ENCODE results near the gene KL. TPM values are rescaled to one million over a fixed set of nuclear protein-coding genes. Genes with fewer than 3 reads are reported as not detected.

Gene KL
- polyA plus RNA-seq (ENCODE audit: insufficient read length) = 2.6 TPM

DNA sequence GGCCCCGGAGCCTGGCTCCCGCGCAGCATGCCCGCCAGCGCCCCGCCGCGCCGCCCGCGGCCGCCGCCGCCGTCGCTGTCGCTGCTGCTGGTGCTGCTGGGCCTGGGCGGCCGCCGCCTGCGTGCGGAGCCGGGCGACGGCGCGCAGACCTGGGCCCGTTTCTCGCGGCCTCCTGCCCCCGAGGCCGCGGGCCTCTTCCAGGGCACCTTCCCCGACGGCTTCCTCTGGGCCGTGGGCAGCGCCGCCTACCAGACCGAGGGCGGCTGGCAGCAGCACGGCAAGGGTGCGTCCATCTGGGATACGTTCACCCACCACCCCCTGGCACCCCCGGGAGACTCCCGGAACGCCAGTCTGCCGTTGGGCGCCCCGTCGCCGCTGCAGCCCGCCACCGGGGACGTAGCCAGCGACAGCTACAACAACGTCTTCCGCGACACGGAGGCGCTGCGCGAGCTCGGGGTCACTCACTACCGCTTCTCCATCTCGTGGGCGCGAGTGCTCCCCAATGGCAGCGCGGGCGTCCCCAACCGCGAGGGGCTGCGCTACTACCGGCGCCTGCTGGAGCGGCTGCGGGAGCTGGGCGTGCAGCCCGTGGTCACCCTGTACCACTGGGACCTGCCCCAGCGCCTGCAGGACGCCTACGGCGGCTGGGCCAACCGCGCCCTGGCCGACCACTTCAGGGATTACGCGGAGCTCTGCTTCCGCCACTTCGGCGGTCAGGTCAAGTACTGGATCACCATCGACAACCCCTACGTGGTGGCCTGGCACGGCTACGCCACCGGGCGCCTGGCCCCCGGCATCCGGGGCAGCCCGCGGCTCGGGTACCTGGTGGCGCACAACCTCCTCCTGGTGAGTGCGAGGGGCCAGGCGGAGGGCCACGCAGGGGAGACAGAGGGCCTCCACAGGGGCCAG is at the start of gene KL:
Gene KL, plus strand, starts transcription at position 10 of the 909 bp plus-strand sequence. Its CDS starts 18 bp downstream, at position 28.
- peak; percentile 53 for DNase-seq

DNA sequence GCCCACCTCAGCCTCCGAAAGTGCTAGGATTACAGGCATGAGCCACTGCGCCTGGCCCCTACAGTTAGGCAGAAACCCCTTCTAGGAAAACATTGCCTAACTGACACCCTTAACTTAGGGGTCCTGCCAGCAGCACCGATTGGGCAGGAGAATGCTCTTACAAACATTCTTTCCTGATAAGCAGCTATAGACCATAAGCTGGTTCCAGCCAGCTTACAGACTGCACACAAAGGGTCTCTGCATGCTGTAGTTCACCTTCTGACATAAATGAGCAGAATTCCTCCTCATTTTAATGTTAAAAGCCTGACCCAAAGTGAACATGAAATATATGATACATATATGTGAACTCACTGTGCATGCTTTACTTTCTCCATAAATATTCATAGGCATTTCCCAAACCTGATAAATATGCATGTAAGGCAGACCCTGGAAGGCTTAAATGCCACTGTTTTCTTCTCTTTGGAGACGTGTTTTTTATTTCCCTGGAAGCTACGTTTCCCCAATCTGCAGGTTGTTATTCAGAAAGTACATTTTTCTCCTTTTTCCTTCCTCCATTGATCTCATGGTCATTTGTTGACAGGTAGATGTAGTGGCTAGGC is 48.5 kb upstream of the KL start:
- no peak for DNase-seq

DNA sequence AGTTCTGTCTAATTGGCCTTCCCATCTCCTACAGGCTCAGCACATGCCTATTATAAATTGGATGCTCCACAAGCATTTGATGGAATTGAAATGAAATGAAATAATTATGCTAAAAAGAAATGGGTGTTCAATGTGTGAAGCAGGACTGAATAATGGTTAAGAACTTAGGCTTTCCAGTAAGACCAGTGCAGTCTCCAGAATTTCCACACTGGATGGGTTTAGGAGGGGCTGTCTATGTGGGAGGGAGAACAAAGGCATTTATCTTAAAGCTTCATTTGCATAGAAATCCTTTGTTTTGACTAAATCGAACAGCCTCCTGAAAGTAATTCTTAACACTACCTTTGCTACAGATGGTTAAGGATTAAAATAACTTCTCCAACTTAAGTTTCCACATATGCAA is 47.9 kb upstream of the KL start:
- DNase-seq = no peak

DNA sequence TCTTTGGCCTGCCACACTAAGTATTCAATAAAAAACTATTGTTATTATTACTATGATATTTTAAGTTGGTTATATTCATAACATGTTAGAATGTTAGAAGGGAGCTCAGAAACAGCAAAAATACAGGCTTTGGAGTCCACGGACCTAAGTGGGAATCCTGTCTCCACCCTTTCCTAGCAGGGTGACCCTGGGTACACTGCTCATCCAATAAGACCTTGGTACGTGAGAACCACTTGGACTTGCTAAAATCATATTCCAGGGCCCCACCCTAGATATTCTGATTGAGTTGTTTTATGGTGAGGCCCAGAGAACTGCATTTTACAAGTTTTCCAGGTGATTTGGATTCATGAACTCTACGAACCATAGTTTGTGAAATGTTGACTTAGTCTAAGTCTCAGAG is 47.4 kb upstream of the KL start:
- DNase-seq = no peak

DNA sequence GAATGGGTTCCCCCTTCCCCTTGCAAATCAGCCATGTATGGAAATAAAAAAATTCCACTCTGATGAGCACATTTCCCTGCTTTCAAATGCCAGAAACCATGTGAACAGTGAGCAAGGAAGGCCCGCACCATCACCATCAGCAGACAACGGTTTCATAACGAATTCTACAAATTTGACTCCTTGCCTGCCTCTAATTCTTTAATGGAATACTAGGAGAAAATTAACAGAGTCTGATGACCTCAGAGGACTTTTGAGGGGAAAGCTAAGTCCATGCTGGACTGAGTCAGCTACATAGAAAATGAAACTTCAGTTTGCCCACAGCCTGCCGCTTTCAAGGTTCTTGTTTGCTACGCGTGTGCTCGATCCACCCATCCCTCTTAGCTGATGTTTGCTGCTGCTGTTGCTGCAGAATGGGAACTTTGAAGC is 46.7 kb upstream of the KL start:
- DNase-seq = peak; percentile 55

DNA sequence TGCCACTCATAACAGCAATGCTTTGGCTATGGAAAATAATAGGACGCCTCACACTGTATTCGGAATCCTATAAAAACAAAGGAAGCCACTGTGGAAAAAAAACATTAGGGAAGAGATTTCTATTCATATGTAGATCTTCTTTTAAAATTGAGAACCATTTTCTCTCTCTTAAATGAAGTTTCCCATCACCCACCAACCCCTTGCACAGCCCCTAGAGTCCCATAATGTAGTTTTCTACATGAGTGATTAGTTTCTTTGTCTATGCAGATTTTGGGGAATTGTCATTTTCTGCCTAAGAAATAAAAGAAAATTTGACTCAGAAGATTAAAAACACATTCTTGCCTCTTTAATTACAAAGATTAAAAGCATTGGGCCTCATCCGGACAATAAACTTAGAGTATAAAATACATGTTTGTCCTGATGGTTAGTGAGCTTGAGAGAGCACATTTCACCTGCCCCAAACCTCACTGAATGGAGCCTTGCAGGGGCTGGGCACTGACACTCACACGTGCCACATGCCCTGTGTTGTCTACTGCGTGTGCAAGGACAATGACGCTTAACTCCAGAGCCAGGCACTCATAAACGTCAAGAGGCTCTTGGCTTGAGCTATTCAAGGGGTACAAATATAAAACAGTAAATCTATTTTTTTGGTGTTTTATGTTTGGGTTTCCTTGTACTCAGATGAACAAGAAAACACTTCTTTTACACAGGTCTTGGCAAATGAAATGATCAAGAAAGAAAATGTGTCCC is 40.0 kb upstream of the KL start:
- no peak for DNase-seq

DNA sequence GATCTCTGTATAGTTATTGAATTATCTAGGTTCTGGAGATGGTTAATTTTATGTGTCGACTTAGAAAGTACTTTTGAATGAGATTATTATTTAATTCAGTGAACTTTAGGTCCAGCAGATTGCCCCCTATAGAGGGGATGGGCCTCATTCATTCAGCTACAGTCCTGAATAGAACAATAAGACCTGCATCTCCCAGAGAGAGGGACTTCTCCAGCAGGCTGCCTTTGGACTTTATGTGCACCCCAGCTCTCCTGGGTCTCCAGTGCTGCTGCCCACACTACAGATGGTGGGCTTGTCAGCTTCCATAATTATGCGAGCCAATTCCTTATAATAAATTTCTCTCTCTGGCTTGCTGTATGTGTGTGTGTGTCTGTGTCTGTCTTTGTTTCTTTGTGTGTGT is 39.3 kb upstream of the KL start:
- no peak for DNase-seq

DNA sequence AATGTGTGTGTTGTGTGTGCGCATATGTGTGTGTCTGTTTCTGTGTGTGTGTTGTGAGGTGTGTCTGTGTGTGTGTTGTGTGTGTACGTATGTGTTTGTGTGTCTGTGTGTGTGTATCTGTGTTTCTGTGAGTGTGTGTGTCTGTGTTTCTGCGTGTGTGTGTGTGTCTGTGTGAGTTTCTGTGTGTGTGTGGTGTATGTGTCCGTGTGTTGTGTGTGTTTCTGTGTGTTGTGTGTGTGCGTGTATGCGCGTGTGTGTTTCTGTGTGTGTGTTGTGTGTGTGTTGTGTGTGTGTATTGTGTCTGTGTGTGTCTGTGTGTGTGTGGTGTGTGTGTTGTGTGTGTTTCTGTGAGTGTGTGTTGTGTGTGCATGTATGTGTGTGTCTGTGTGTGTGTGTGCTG is 38.9 kb upstream of the KL start:
- DNase-seq = no peak

DNA sequence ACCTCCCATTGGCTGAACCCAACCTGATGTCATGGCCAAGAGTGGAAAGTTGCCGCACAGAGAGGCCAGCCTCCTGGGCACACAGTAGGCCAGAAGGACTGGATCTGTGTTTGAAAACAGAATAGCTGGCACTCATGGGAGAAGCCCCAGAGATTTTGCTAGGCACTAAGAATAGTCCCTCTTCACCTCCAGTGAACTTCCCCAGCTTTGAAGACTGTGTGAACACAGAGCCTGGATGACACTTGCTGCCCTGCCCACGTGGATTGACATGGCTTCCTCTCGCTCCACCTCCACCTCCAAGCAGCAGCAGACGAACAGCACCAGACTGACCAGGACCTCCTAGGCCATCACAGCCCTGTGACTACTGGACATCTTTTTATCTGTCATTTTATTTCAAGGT is 37.9 kb upstream of the KL start:
- no peak for DNase-seq

DNA sequence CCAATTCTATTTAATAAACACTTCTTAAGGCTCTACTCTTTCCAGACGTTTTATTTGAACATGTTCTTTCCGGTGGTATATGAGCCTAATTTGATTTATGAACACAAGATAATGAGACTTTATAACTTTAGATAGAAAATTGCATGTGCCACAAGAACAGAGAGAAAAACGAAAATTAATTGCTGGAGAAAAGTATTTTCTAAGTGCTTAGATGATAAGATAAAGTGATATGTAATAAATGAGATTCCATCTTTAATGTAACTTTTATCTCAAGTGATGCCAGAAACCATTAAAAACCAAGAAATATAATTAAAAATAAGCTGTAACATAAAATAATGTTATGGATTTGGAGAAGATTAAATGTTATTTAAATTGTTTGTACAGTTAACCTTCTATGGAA is 33.2 kb upstream of the KL start:
- no peak for DNase-seq

DNA sequence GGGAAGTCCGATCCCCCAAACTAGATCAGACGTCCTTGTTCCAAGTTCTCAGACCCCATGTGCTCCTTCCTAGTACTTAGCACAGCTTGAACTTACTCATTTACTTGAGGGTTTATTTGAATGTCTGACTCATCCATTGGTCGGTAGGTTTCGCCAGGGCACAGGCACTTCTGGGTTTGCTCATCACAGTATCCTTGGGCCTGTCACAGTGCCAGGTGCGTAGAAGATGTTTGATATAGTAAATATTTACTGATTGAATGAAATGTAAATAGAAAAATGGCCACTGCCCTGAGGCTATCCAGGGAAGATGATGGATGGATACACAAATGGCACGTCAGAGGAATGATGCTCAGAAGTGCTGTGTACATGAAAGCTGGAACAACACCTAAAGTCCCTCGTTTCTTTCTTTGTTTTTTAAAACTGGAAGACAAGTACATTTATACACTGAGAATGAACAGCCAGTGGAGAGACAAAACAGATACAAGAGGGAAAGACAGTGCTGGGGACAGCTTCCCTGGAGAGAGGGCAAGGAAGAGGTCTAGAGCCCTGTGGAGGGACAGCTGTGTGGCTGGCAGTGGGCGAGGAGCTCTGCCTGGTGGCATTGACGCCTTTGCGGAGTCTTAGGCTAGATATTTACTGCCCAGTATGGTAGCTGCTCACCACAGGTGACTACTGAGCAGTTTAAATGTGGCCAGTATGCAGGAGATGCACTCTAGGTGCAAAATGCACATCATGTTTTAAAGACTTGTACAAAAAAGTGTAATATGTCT is 31.2 kb upstream of the KL start:
- DNase-seq = no peak

DNA sequence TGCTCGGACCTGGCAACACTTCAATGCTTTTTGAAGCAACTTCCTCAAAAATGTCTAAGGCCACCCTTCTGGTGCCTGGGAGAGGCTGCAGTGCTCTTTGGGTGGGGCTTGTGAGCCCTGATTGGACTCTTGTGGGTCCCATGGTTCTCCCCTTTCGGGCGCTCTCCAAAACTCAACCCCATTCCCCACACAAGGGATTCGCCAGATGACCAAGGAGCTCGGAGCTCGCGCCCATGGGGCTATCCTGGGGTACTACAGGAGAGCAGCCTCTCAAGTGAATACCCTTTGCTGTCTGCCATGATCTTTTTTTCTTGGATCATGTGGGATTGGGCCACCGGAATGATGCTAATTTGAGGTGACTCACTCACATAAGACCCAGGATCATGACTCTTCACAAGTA is 29.7 kb upstream of the KL start:
- DNase-seq = no peak

DNA sequence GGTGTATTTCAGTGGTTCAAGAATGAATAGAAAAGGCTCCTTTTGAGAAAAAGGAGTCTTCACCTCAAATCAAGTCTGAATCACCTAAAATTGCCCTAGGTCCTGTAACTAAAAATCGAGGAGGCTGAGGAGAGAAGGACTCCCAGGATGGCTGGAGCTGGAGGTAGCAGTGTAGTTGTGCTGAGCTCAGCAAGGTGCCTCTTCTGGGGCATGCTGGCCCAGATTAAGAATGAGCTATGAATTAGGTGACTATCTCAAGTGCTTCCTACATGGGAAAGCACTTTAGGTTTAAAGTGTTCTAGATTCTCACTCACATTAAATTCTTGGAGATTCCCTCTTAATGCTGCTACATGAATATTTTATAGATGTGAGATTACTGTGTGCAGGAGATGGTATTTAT is 28.8 kb upstream of the KL start:
- DNase-seq = no peak

DNA sequence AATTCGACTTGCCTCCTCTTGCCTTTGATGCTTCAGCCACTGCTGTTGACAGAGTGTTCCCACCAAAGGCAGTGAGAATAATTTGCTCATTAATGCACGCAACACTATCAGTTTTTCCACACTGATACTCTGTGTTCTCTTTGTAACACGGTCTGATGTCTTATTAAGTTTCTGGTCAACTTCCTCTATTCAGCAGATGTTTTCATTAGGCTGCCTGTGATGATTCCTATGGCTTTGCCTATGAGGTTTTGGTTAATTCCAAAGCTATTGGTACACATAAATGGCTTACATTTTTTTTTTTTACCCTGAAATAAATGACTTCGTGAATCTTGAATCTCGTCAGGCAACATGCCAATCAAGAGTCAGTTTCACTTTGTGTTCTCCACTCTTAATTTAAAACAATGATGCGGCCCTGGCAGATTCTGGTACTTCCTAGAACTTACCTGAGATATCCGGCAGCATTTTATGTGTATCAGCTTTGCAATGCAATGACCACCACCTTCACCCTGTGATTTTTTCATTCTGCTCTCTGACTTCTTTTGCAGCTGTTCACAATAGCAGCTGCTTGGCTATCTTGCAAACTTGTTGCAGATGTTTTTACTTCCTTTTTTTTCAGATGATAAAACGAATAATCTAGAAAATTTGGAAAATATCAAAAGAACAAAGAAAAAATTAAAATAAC is 27.5 kb upstream of the KL start:
- peak; percentile 50 for DNase-seq

DNA sequence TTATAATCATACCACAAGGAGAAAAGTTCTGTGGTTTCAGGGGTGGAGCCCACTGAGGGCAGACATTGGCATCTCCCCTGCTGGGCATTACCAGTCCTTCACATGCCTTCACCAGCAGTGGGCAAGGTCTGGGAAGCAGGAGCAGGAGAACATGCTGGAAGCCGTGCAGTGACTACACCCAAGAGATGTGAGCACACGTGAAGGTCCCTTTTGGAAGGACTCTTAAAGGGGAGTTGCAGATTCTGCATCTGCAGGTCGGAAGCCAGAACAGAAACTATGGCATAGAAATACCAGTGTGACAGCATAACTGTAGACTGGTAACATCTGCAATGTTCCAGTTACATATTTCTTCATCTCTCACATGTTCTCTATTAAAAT is 26.9 kb upstream of the KL start:
- no peak for DNase-seq

DNA sequence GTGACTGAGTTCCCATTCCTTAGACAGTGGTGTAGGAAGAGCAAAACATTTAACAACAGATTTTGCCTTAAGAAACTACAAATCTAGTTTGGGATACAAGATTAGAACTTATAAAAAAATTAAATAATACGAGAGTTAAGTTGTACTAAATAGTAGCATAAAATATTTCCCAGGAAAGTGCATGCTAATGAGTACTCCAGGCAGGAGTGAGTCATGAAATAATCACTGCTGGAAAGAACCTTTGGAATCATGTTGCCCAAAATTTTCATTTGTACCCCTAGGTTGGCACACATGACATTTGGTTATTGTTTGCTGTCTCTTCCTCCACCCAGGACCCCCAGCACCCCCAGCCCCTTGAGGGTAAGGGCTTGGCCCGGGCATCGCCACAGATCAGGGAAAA is 26.3 kb upstream of the KL start:
- no peak for DNase-seq

DNA sequence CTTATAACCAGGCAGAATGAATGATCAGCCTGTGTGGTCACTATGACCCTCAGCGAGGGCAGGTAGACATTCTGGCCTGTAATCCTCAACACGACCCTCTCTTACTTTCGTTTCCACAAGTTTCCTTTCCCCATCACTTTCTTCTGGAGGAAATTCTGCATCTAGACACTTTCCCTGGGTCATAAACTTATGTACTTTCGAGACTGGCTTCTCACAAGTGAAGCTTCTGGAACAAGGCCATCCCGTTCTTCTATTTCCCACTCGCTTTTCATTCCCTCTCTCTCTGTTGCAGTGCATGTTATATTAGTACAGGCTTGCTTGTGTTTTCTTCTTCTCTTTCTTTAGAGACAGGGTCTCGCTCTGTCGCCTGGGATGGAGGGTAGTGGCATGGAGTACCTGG is 23.1 kb upstream of the KL start:
- no peak for DNase-seq

DNA sequence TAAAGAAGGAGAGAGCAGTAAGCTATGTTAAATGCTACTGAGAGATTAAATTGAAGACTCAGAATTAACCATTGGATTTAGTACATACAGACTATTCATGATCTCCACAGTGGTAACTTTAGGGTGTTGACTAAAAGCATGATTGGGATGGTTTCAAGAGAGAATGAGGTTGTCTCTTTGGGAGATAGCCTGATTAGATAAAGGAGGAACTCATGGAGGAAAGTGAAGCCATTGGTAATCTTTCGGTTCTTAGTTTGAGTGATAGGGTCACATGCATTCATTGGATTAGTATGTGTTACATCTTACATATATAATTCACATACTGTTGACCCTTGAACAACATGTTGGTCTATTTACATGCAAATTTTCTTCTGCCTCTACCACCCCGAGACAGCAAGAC is 18.8 kb upstream of the KL start:
- no peak for DNase-seq

DNA sequence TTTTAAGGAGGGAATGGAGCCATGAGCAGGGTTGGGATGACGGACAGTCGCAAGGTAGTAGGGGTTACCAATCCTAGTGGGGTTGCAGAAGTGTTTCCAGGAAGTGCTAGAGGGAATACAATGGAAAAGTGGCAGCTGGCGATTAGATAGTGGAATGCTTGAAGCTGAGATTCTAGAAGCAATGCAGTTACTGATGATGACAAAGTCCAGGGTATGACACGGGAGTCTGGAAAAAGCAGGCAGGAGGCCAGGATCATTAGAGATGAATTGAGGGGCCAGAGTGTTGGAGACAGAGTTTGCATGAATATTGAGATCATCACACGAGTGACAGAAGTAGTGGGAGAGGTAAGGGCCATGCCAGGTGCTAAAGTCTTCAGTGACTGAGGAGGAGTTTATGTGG is 17.3 kb upstream of the KL start:
- DNase-seq = no peak

DNA sequence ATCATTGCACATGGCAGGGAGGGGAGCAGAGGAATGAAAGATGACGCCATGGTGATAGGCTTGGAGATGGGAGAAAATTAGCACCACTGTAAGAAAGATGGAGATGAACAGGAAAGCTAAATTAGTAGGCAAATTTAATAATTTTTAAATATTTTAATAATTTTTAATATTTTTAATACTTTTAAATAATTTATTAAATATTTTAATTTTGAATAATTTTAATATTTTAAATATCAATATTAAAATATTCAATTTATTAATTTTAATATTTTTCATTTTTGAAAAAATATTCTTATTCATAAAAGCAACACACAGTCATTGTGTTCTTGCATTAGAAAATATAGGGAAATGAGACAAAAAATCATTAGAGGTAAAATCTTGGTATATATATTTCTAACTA is 15.9 kb upstream of the KL start:
- DNase-seq = no peak

DNA sequence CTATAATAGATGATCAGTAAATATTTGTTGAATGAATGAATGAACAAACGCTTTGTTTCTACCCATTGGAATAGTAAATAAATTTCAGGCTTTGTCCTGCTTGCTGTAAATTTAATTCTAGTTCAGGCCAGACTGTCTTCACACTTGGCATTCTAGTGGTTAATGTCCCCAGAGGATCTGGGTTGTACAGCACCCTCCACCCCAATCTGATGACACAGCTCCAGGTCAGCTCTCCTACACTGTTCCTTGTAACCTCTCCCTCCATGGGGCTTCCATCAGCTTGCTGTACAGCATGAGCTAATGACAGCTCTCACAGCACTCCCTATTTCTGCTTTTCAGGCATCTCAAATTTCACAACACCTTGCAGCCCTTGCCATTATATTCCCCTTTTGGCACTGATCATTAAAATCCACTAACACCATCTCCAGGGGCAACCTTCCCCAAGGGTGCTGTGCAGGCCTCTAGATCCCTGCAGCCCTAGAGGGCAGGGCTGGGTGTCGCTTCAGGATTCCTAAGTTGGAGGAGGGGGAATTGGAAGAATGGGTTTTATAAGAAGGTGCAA is 12.7 kb upstream of the KL start:
- DNase-seq = no peak

DNA sequence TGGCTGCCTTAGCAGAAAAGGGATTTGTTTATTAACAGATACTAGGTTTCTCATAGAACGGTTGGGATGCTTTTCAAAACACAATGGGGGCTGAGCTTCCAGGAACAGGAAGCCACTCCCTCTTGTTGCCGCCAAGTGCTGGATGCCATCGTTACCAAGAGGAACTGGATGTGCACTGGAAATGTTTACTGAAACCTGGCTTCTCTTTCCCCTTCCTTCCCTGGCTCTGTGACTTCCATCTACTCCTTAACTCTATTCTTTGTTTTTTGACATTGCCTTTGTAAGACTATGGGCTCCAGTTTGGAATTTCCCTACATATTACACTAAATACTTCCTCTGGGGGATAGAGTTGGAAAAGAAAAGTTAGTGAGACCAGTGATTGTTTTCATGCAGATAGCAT is 11.7 kb upstream of the KL start:
- DNase-seq = peak; percentile 48
